HG03045 (cell line): ENCODE results near the gene NELFB.

Experiments used
- ATAC-seq: cut with Tn5 transposase; IDR thresholded peaks from one replicate; pipeline ENCODE4 v1.9.1; 2021; ENCODE audit warnings: mild to moderate bottlenecking, moderate library complexity; ENCODE audit not compliant: unreplicated experiment

The NELFB gene

GRCh38 chr9:137223078-137223970 is 31.8 kb upstream of the NELFB start:
- peak; percentile 73 for ATAC-seq

- no peak for ATAC-seq
Observed at GRCh38 chr9:137224830-137225694, 30.1 kb upstream of the NELFB start, which contains the start of gene CYSRT1. Gene CYSRT1, plus strand, starts transcription at chr9:137225174. Its CDS starts 448 bp downstream, at chr9:137225622.

GRCh38 chr9:137225699-137226331 is 29.3 kb upstream of the NELFB start:
- no peak for ATAC-seq

GRCh38 chr9:137226338-137227053 is 28.6 kb upstream of the NELFB start:
- ATAC-seq: no peak

- no peak for ATAC-seq
Observed at GRCh38 chr9:137227054-137227852, 27.9 kb upstream of the NELFB start, which contains the start of gene RNF224. Gene RNF224, plus strand, starts transcription at chr9:137227502. Its CDS starts 834 bp downstream, at chr9:137228336.

- no peak for ATAC-seq
Observed at GRCh38 chr9:137227853-137228505, 27.1 kb upstream of the NELFB start.

- ATAC-seq: no peak
Observed at GRCh38 chr9:137228506-137228967, 26.6 kb upstream of the NELFB start.

GRCh38 chr9:137228968-137229896 is 25.9 kb upstream of the NELFB start:
- no peak for ATAC-seq

GRCh38 chr9:137229903-137230704 is 25.0 kb upstream of the NELFB start:
- ATAC-seq: no peak

GRCh38 chr9:137230705-137231371 is 24.3 kb upstream of the NELFB start, which contains the start of gene SLC34A3:
Gene SLC34A3, plus strand, starts transcription at chr9:137230901. Its CDS starts 802 bp downstream, at chr9:137231703.
- ATAC-seq: no peak

GRCh38 chr9:137231372-137232039 is 23.6 kb upstream of the NELFB start:
- no peak for ATAC-seq

GRCh38 chr9:137232101-137232500 is 23.0 kb upstream of the NELFB start:
- no peak for ATAC-seq

GRCh38 chr9:137232510-137232909 is 22.6 kb upstream of the NELFB start:
- ATAC-seq: no peak

GRCh38 chr9:137233143-137233980 is 21.8 kb upstream of the NELFB start:
- no peak for ATAC-seq
